IPS-18c (cell line): ENCODE results near the gene APC2.

ENCODE experiments used
- H3K4me3 ChIP-seq: 2 replicates; pipeline ENCODE4 v1.7.0; 2013; ENCODE audit warnings: low read depth, mild to moderate bottlenecking, low read length, moderate library complexity; ENCODE audit not compliant: insufficient read depth
- H3K9me3 ChIP-seq: one replicate; pipeline ENCODE4 v1.6.1; 2013; ENCODE audit warnings: mild to moderate bottlenecking, low read length, moderate library complexity; ENCODE audit not compliant: control insufficient read depth, insufficient read depth

Gene APC2

DNA sequence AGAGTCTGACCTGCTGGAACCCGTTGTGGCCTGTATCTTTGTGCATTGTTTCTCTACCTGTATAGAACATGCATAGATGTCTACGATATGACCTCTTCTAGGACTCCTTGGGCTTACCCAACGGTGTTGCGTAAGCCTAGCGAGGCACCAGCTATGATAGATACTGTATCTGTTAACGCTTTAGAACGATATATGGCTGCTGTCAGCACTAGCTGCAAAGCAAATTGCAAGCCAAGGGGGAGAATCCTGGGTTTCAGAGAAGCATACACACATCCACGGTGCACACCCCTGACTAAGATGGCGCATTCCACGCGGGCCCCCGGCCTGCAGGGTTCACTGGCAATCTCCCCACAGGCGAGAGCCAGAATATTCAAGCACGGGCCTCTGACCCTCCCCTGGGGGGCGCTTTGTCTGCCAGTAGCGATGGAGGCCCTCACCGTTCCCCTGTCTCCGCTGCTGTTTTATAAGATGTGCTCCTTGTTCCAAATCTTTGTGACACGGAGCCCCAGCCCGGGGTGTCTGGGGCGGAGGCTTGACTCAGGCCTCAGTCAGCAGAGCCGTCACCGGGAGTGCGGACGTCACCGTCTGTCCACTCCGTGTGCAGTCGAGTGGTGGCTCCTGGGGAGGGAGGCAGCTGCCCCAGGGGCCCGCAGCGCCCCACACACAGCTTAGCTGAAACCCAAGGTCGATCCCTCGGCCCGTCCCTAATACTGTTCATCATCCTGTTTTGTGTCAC lies 24.7 kb upstream of the APC2 start:
- Histone ChIP-seq H3K9me3 (no peaks in the 10 kb centered on the region), H3K4me3 (no peak overlapping the region)

DNA sequence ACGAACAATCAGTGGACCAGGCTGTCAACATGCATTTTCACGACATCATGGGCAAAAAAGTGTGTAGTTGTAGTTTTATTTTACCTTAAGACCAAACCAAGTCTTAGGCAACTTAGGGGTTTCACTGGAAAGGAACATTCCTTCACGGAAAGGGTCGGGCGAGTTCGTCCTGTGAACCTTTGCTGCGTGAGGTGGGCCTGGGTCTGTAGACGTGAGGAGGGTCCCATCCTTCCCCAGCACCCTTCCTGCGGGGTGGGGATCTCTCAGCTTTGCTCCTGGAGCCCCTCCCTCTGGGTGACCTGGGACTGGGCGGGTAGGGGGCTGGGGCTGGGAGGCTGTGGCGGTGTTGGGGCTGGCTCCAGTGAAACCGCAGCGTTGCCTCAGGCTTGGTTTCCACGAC lies 24.0 kb upstream of the APC2 start:
- Histone ChIP-seq H3K4me3 (no peak overlapping the region), H3K9me3 (no peaks in the 10 kb centered on the region)

DNA sequence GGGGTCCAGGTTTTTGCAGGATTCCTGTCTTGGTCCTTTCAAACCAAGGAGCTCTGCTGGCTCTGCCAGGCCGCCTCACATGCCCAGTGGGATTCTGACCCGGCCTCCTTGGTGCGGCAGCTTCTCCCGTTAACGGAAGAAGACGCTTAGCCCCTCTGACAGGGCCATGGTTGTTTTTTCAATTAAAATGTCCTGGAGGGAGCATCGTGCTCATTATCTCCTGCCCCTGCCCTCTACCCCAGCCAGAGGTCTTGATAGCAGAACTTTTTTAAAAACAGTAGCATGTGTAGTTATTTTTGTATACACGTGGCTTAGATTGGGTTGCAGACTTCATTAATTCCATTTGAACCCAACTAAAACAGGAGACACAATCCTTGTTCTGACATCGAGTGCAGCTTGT lies 23.2 kb upstream of the APC2 start:
- Histone ChIP-seq H3K9me3 (no peaks in the 10 kb centered on the region), H3K4me3 (no peak overlapping the region)

DNA sequence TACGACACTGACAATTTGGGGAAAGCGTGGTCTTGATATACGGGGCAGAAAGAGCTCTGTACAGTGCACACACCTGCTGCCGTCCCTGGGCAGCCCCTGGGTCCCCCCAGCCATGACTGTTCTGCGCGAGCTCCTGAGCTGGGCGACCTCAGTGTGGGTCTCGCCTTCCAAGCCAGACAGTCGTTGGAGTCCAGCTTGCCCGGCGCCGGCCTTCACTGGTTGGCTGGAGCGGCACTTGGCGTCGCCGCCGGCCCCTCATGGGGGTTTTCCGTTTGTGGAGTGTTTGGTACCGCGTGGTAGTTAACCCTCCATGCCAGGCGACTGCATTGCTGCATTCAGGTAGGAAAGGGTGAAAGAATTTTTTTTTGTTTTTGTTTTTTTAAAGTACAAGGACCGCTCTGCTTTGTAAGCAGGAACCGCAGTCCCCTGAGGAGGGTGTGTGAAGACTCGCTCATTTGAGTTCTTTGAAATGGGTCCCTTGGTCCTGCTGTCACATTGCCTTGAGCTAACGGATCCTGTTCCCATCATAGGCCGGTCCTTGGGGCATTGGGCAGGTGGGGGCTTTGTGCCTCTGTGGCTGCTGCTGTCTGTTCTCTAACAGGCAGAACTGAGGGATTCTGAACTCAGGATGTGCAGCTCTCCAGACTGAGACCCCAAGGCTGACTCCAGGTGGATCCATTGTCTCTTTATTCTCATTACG lies 22.6 kb upstream of the APC2 start:
- H3K4me3 ChIP-seq: no peak overlapping the region
- H3K9me3 ChIP-seq: no peaks in the 10 kb centered on the region

DNA sequence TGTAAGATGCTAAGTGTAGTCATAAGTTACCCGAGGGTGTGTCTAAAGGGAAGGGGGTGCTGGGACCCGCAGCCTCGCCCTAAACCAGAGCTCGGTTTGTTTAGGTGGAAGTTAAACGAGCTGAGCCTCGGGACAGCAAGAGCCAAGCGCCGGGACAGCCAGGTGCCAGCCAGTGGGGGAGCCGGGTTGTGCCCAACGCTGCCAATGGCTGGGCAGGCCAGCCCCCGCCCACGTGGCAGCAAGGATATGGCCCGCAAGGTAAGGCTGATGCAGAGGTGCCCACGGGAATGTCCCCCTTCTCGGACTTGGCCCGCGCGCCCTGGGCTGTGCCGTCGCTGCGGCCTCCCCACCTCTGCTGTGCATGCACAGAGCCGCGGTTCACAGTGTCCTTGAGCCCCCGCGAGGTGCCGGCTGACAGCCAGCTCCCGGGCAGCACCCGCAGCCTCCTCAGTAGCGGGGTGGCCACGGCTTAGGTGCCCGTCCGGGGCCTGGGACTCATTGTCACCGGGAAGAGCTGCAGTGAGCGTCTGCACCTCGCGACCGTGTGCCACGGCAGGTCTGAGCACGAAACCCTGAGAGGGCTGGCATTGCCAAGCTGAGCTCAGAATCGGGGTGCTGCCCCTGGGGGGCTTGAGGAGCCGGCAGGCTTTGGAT lies 21.1 kb upstream of the APC2 start:
- H3K9me3 ChIP-seq: no peaks in the 10 kb centered on the region
- no peak overlapping the region for H3K4me3 ChIP-seq

DNA sequence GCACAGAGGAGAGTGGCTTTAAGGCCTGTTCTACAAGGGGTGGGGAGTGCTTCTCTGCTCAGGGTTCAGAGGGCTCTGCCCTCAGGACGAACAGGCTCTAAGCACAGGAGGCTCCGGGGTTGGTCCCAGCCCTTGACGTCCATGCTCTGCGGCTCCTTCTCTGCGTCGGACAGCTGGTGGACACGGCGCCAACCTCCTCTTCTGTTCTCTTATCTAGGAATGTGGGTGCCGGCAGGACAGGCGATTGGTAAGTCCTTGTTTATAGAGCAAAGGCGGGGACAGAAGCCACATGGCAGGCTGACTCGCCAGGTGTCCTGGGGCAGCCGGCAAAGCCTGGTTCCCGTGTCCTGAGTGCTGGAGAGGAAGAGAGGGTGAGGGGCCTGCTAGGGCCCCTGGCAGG lies 20.2 kb upstream of the APC2 start:
- no peaks in the 10 kb centered on the region for H3K9me3 ChIP-seq
- no peak overlapping the region for H3K4me3 ChIP-seq

DNA sequence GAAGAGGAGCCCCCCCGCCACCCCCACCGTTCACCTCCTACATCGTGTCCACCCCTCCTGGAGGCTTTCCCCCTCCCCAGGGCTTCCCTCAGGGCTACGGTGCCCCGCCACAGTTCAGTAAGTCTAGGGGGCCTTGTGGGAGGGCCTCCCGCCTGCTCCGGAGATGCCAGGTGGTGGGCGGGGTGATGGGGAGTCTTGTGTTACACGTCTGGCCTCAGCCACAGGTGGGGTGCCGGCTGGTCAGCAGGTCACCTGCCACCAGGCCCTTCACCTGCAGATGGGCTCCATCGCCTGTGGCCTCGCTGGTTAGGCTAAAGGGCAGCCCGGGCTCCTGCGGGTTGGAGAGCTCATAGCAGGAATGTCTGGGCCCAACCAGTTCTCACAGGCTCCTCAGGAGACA lies 19.7 kb upstream of the APC2 start:
- no peak overlapping the region for H3K4me3 ChIP-seq
- no peaks in the 10 kb centered on the region for H3K9me3 ChIP-seq

DNA sequence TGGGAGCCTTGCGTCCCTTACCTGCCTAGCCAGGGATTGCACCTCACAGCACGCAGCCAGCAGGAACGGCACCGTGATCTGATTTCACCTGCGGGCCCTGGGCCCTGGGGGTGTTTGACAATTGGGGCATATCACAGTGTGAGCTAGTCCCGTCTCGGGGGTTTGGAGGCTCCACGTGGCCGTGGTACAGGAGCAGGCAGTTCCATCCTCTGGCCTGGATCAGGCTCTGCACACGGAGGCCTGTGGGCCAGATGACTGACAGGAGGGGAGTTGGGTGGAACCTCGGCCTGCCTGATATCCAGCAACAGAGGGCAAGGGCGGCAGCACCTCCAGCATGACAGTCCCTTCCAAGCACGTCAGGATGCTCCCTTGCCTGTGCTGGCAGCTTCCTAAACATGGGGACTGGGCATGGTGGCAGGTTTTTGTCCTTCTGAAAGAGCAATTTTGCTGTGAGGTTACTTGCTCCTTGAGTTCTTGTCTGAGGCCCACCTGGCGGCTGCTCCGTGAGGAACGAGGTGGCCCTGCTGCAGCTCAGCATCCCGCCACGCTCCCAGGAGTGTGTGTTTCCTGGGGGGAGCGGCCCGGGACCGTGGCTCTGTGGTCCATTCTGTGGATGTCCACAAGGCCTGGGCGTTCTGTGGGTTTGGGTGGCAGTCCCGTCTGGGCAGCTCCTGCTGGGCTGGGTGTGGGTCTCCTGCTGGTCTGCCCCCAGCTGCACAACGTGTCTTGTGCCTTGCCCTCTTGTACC lies 18.0 kb upstream of the APC2 start:
- no peaks in the 10 kb centered on the region for H3K9me3 ChIP-seq

DNA sequence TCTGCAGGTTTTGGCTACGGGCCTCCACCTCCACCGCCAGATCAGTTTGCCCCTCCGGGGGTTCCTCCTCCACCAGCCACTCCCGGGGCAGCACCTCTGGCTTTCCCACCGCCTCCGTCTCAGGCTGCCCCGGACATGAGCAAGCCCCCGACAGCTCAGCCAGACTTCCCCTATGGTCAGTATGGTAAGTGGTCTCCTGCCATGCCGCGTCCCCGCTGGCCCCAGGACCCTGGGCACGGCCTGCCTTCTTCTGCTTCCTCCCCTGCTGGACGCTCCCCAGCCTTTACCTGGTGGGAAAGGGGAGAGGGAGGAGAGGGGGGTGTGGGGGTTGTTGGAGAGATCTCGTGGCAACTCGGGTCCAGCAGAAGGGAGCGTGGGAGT lies 17.4 kb upstream of the APC2 start:
- no peaks in the 10 kb centered on the region for H3K9me3 ChIP-seq
- no peak overlapping the region for H3K4me3 ChIP-seq

More for the DNA sequence above, 18.0 kb upstream of the APC2 start:
- H3K4me3 ChIP-seq: no peak overlapping the region

DNA sequence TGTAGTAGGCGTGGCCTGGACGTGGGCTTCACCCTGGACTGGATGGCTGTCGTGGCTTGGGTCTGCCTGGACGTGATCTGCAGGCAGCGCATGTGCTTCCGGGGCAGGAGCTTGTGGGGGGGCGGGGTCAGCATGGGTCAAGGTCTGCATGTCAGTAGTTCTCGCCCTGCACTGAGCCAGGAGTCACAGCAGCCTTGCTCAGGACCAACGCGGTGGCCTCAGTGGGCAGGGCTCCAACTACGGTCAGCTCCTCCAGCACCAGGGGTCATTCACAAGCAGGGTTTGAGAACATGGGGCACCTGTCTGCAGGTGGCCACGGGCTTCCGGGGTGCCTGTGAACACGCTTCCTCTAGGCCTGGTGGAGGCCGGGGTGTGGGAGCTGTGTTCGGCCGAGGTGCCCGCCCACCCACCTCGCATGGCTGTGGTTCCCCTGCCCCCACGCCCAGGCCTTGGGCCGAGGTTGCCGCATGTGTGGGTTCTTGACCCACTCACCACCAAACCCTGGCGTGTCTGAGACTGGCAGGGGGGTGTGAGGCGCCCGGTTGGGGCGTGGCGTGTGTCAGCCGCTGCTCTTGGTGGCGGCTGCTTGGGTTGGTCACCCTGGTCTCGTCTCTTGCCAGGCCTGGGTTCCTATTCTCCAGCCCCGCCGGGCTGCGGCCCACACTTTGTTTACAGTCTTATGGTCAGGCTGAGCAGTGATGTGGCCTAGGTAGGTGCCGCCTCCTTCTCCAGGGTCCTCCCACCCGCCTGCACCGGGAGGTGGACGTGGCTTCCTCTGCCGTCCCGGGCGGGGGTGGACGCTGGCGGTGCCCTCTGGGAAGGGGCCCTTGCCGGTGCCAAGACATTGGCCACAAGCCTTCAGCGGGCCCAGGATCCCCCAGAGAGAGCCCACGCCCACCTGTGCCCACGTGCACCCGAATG lies 16.5 kb upstream of the APC2 start:
- H3K4me3 ChIP-seq: no peak overlapping the region
- H3K9me3 ChIP-seq: no peaks in the 10 kb centered on the region

DNA sequence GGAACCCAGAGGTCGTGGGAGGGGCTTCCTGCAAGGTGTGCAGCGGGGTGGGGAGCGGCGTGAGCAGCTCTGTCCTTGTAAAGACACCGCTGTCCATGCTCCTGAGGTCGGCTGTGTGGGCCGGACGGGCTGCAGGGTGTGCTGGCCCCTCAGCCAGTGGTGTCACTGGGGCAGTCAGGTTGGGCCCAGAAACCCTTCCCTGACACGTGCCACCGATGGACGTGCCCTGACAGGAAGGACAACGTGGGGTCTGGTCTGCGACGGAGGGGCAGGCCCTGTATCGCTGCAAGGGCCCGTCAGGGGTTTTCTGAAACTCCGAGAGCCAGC lies 15.9 kb upstream of the APC2 start:
- H3K4me3 ChIP-seq: no peak overlapping the region
- H3K9me3 ChIP-seq: no peaks in the 10 kb centered on the region

DNA sequence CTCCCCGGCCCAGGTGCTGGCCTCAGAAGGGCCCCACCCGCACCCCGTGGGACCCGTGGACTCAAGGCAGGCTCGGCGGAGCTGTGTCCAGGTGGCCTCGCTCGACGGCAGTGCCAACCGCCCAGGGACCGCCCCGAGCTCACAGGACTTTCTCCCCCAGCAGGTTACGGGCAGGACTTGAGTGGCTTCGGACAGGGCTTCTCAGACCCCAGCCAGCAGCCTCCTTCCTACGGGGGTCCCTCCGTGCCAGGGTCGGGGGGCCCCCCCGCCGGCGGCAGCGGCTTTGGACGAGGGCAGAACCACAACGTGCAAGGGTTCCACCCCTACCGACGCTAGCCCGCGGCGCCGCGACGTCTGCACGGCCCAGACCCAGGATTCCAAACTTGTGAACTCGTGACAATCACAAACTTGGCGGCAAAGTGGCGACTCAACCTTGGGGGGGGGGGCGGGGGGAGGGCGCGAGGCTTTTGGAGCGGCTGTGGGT lies 15.3 kb upstream of the APC2 start:
- H3K4me3 ChIP-seq: no peak overlapping the region
- H3K9me3 ChIP-seq: no peaks in the 10 kb centered on the region

DNA sequence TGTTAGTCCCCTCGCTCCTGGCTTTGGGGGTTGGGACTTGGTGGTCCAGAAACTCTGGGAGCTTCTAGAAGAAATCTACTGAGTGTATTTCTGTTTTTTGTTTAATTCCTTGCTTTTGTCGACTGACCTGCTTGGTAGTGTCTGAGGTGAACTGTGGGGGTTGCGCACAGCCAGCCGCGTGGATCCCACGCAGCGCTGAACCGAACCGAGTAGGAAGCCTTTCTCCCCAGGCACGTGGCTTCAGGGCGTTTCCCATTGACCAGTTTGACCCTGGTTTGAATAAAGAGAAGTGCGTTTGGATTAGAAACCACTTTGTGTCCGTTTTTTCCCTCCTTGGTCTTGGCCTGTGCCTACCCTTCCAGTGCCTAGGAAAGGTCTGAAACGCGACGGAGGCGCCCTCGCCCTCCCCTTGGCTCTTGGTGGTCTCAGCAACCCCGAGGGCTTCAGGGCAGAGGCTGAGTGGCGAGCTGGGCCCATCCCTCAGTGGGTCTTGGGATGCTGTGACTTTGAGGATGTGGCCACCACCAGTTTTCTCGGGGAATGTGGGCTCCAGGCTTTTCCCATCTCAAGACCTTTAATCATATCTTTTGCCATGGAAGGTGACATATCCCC lies 14.4 kb upstream of the APC2 start:
- Histone ChIP-seq H3K4me3 (no peak overlapping the region), H3K9me3 (no peaks in the 10 kb centered on the region)

DNA sequence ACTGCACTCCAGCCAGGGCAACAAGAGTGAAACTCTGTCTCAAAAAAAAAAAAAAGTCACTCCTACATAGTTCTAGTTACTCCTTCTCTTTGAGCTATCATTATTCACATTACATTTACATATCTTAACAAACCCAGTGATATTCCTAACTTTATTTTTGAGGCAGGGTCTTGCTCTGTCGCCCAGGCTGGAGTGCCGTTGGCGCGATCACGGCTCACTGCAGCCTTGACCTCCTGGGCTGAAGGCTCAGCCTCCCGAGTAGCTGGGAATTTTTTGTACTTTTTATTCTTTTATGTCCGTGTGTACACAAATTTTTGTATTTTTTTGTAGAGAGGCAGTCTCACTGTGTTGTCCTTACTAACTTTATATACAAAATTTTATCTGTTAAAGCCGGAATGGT lies 12.3 kb upstream of the APC2 start:
- Histone ChIP-seq H3K9me3 (no peaks in the 10 kb centered on the region), H3K4me3 (no peak overlapping the region)

DNA sequence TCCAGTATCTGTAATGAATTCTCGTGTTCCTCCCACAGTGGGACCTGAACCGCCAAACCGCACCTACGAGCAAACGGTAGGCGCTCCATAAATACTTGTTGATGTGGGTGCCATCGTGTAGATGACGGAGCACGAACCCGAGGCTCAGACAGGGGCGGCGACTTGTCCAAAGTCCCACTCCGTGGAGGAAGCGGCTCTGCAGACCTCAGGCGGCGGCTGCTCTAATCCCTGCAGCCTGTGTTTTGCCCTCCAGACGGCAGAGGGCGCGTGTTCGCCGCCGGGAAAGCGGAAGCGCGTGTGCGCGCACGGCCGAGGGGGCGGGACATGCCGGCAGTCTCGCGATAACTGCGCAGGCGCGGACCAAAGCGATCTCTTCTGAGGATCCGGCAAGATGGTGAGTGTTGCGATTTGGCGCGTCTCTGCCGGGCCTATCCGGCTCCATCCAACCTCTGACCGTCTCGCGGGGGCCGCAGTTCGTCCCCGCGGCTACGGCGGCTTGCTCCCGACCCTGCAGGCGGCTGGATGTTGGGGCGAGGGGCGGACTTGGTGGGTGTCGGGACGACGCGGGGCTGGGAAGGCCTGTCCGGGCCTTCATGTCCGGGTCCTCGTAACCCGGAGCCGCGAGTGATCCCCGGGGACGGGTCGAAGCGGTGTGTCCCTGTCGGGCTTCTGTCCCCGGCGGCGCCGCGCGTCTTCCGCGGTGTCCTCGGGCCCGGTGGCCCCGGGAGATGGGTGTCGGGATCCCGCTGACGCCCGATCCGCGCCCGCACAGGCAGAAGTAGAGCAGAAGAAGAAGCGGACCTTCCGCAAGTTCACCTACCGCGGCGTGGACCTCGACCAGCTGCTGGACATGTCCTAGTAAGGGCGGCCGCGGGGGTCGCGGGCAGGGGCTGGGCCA lies 11.6 kb upstream of the APC2 start, which contains the start of gene RPS15:
Gene RPS15 (plus strand): TSS at position 362 of the 898 bp plus-strand sequence. CDS start 30 bp downstream, at position 392.
- H3K4me3 ChIP-seq: peak within 1 kb of the TSS; percentile 91

More for the DNA sequence above, 11.6 kb upstream of the APC2 start, which contains the start of gene RPS15:
- H3K9me3 ChIP-seq: no peaks in the 10 kb centered on the region
